Kasumi-1 (cell line): ENCODE measurements around the gene ARRB1.
"Not testable (repeated sequence)": the region's sequence is repeated elsewhere in the genome, so short reads cannot be mapped to it uniquely, and the experiment has no call there.

Source experiments
- DNase-seq, 2 experiments: peaks; one replicate each; lab custom pipeline; 2025; lab: John Stamatoyannopoulos, UW

ARRB1 gene

GRCh38 chr11:75344186-75344585 lies 7.3 kb downstream of the ARRB1 start:
- no peak for DNase-seq

- DNase-seq = peak; percentile 57 to 66
Measured at GRCh38 chr11:75342966-75343870, 8.2 kb downstream of the ARRB1 start.

GRCh38 chr11:75342231-75342918 lies 9.1 kb downstream of the ARRB1 start:
- DNase-seq = no peak

- DNase-seq = peak; percentile 17 to 44
Measured at GRCh38 chr11:75341612-75342011, 9.8 kb downstream of the ARRB1 start.

GRCh38 chr11:75339685-75340409 lies 11.6 kb downstream of the ARRB1 start:
- peak in 1 of 2 experiments; percentile 73 for DNase-seq

- no peak for DNase-seq
Measured at GRCh38 chr11:75338516-75339208, 12.8 kb downstream of the ARRB1 start.

- peak; percentile 42 to 45 for DNase-seq
Measured at GRCh38 chr11:75337195-75337654, 14.2 kb downstream of the ARRB1 start.

- DNase-seq = no peak
Measured at GRCh38 chr11:75334976-75335375, 16.5 kb downstream of the ARRB1 start.

GRCh38 chr11:75334402-75334891 lies 17.0 kb downstream of the ARRB1 start:
- DNase-seq = no peak

- DNase-seq = no peak
Measured at GRCh38 chr11:75333807-75334140, 17.7 kb downstream of the ARRB1 start.

GRCh38 chr11:75333022-75333806 lies 18.2 kb downstream of the ARRB1 start:
- no peak for DNase-seq

GRCh38 chr11:75331761-75332160 lies 19.7 kb downstream of the ARRB1 start:
- DNase-seq = not testable (repeated sequence)

- DNase-seq = not testable (repeated sequence)
Measured at GRCh38 chr11:75331304-75331703, 20.2 kb downstream of the ARRB1 start.

GRCh38 chr11:75330886-75331285 lies 20.6 kb downstream of the ARRB1 start:
- DNase-seq = not testable (repeated sequence)

GRCh38 chr11:75330291-75330690 lies 21.2 kb downstream of the ARRB1 start:
- no peak for DNase-seq

GRCh38 chr11:75328426-75329277 lies 22.8 kb downstream of the ARRB1 start:
- DNase-seq = peak; percentile 82 to 88

GRCh38 chr11:75326439-75326810 lies 25.0 kb downstream of the ARRB1 start:
- no peak for DNase-seq

- DNase-seq = no peak
Measured at GRCh38 chr11:75325713-75326438, 25.6 kb downstream of the ARRB1 start.

- no peak for DNase-seq
Measured at GRCh38 chr11:75324740-75325139, 26.7 kb downstream of the ARRB1 start.
